GM12878 (cell line): ENCODE data around the gene NRG4. TPM values are rescaled to one million over a fixed set of nuclear protein-coding genes. Genes with fewer than 3 reads are reported as not detected.

Experiments
- ATAC-seq: fragments of 200-7000 bp; cut with Tn5 transposase; 3 replicates; pipeline ENCODE4 v1.9.1; 2020; ENCODE audit warnings: mild to moderate bottlenecking, moderate library complexity
- BruUV-seq: library from RNA; stranded (reverse); fragments of 400-500 nt; replicated peaks from 2 replicates; lab custom pipeline; 2021; lab: Mats Ljungman, UMichigan
- CTCF ChIA-PET: fragments of 300-600 bp; sonication (Branson Sonifier 250); formaldehyde crosslinking; extraction: SDS; loops from one replicate; lab custom pipeline; 2021; ENCODE audit warnings: inconsistent platforms; lab: Yijun Ruan, JAX
- POLR2A ChIA-PET: fragments of 350-600 bp; formaldehyde crosslinking; extraction: SDS; loops from one replicate; lab custom pipeline; 2021; ENCODE audit warnings: inconsistent platforms; lab: Charles Lee
- RAD21 ChIA-PET: fragments of 300-600 bp; sonication (Branson Sonifier 250); formaldehyde crosslinking; loops from one replicate; lab custom pipeline; 2023; ENCODE audit warnings: antibody characterized with exemption; ENCODE audit not compliant: unreplicated experiment; lab: Charles Lee
- SMC1A ChIA-PET: fragments of 300-600 bp; sonication (Branson Sonifier 250); formaldehyde crosslinking; loops from one replicate; lab custom pipeline; 2023; ENCODE audit not compliant: unreplicated experiment, uncharacterized antibody; lab: Charles Lee
- DNase-seq: peaks from one replicate; pipeline ENCODE4 v3.0.0-alpha.2; 2011; ENCODE audit warnings: low read depth, low spot score
- FAIRE-seq: peaks from 3 replicates; lab custom pipeline; 2011; peaks lifted over from hg19 to GRCh38; lab: Jason Lieb, UNC
- H2AFZ ChIP-seq: 2 replicates; pipeline ENCODE4 v1.6.0; 2011; ENCODE audit warnings: low read depth, low read length, control low read depth; ENCODE audit not compliant: control insufficient read depth
- H3K27ac ChIP-seq: 2 replicates; pipeline ENCODE4 v1.5.1; 2011; ENCODE audit warnings: control low read depth; ENCODE audit not compliant: control insufficient read depth, insufficient read depth
- H3K27me3 ChIP-seq, 2 experiments: replicated peaks in 1 of 2; 2 replicates each; pipeline versions ENCODE4 v1.6.0 to v1.6.1; 2011; ENCODE audit warnings: low read length in 1 of 2; ENCODE audit not compliant: control insufficient read depth in 2 of 2, insufficient read depth in 2 of 2
- H3K36me3 ChIP-seq, 2 experiments: 2 replicates each; pipeline ENCODE4 v1.5.1; 2011; ENCODE audit warnings: low read length in 1 of 2; ENCODE audit not compliant: control insufficient read depth in 2 of 2, insufficient read depth in 2 of 2
- H3K4me1 ChIP-seq: 2 replicates; pipeline ENCODE4 v1.6.1; 2011; ENCODE audit warnings: mild to moderate bottlenecking, low read length, moderate library complexity, mixed read lengths; ENCODE audit not compliant: control insufficient read depth, insufficient read depth
- H3K4me2 ChIP-seq: 2 replicates; pipeline ENCODE4 v1.6.0; 2011; ENCODE audit warnings: control low read depth; ENCODE audit not compliant: control insufficient read depth, insufficient read depth
- H3K4me3 ChIP-seq: fragments of 200-600 bp; sonication (generic); 2 replicates; pipeline ENCODE4 v1.5.1; 2016
- H3K79me2 ChIP-seq: 2 replicates; pipeline ENCODE4 v1.6.0; 2011; ENCODE audit warnings: low read length; ENCODE audit not compliant: control insufficient read depth, insufficient read depth
- H3K9ac ChIP-seq: 2 replicates; pipeline ENCODE4 v1.8.0; 2011; ENCODE audit warnings: low read length, control low read depth, mixed read lengths; ENCODE audit not compliant: control insufficient read depth, insufficient read depth
- H3K9me3 ChIP-seq: replicated peaks from 3 replicates; pipeline ENCODE4 v1.5.1; 2011; ENCODE audit warnings: mild to moderate bottlenecking, low read length; ENCODE audit not compliant: control insufficient read depth, insufficient read depth
- H4K20me1 ChIP-seq: 2 replicates; pipeline ENCODE4 v1.6.0; 2011; ENCODE audit not compliant: control insufficient read depth, insufficient read depth
- CEBPB ChIP-seq, 2 experiments: fragments of 150-350 bp in 1 of 2; IDR thresholded peaks; 2 replicates each; pipeline ENCODE4 v1.6.1; 2012 to 2014; ENCODE audit warnings: low read depth in 2 of 2, low read length in 2 of 2, borderline replicate concordance in 1 of 2, inconsistent platforms in 1 of 2
- MTA2 ChIP-seq: fragments of 450-650 bp; IDR thresholded peaks from 2 replicates; pipeline ENCODE4 v1.6.1; 2016; ENCODE audit warnings: low read depth, mild to moderate bottlenecking, moderate library complexity
- NFYB ChIP-seq: IDR thresholded peaks from 2 replicates; pipeline ENCODE4 v1.6.1; 2011; ENCODE audit warnings: low read depth, mild to moderate bottlenecking, low read length, improper control_type of control experiment, moderate library complexity; ENCODE audit not compliant: insufficient read depth
- PAX5 ChIP-seq: IDR thresholded peaks from 2 replicates; pipeline ENCODE4 v1.6.1; 2011; ENCODE audit warnings: low read depth, low read length, borderline replicate concordance
- RAD51 ChIP-seq: fragments of 450-650 bp; IDR thresholded peaks from 2 replicates; pipeline ENCODE4 v1.6.1; 2016; ENCODE audit warnings: moderate library complexity, mild to moderate bottlenecking, inconsistent platforms
- RELA ChIP-seq: fragments of 450-650 bp; IDR thresholded peaks from 2 replicates; pipeline ENCODE4 v1.8.0; 2014; ENCODE audit warnings: borderline replicate concordance; ENCODE audit not compliant: partially characterized antibody
- TBL1XR1 ChIP-seq: IDR thresholded peaks from 2 replicates; pipeline ENCODE4 v1.6.1; 2012; ENCODE audit warnings: low read depth, low read length, improper control_type of control experiment
- WGBS: methylation state at CpG from one replicate; pipeline ENCODE4 v1.1.6; 2016; ENCODE audit warnings: low lambda C conversion rate; ENCODE audit not compliant: insufficient replicate concordance, insufficient coverage; ENCODE audit errors: missing lambda C conversion rate; 5-methylcytosine and 5-hydroxymethylcytosine counted together
- in situ Hi-C: fragments of 300-500 bp; cut with MboI; formaldehyde crosslinking; loops from 9 replicates; pipeline ENCODE4 v1.14.3; 2018; ENCODE audit warnings: mixed read lengths
- intact Hi-C: fragments of 100-400 bp; cut with micrococcal nuclease; formaldehyde crosslinking; loops from one replicate; pipeline ENCODE4 v1.14.2; 2022; ENCODE audit not compliant: unreplicated experiment
- polyA plus RNA-seq, 11 experiments: library from polyadenylated mRNA; depleted of rRNA in 4 of 11; unstranded in 6 of 11; stranded (reverse) in 5 of 11; fragments of >200 nt; fragmentation: Nextera tagmentation in 4 of 11; fragmentation: Illumina TruSeq in 1 of 11; extraction: Ambion mirVana in 4 of 11; extraction: Trizol in 1 of 11; gene quantifications; 1 replicate in 1 of 11; 2 replicates in 10 of 11; pipeline versions ENCODE4 v1.2.1 to v1.2.3, GENCODE V29; 2011 to 2016; ENCODE audit warnings: inconsistent platforms in 2 of 11, missing spikeins in 2 of 11, low read depth in 1 of 11
- total RNA-seq, 4 experiments: library from RNA; depleted of rRNA in 3 of 4; stranded (reverse); fragments of >200 nt in 3 of 4; fragmentation: Illumina TruSeq in 1 of 4; extraction: Trizol in 1 of 4; gene quantifications; 2 replicates each; pipeline versions ENCODE4 v1.2.1 to v1.2.3, GENCODE V29; 2013 to 2021
- TF ChIP-seq, protein P1 (sequence below): fragments of 450-650 bp; IDR thresholded peaks from 2 replicates; pipeline ENCODE4 v1.6.1; 2017; ENCODE audit warnings: mild to moderate bottlenecking, moderate library complexity
- TF ChIP-seq, protein P2 (sequence below): IDR thresholded peaks from 2 replicates; pipeline ENCODE4 v1.6.1; 2011; ENCODE audit warnings: borderline replicate concordance, low read depth, mild to moderate bottlenecking, moderate library complexity, mixed read lengths, low read length; ENCODE audit not compliant: insufficient read depth; ENCODE audit errors: extremely low read length

NRG4 gene
- total and polyA plus RNA-seq, 10 of the 15 experiments (the other 5 are each of a cell fraction or from before 2014, with no cell fraction given): 0.76 to 8.3 (median 5.5) TPM

DNA sequence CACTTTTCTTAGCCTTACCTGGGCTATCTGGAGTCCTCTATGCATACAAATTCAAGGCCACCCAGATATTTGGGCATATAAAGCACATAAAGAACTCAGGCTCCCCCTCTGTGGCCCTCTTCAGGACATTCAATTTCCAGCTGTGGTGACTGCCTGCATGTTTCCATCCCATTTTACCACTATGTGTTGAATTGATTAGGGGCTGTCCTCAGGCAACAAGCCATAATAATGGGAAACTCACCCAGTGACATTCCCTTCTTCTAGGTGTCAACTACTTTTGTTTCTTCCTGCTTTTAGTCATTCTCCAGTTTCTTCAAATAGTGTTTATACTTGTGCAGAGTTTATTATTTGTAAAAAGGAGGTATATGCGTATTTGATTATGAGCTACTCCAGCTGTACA is 18.0 kb downstream of the NRG4 start:
- 100% methylated on average over 1 of the region's 1 CpG for WGBS
- TF ChIP-seq, protein P1, sequence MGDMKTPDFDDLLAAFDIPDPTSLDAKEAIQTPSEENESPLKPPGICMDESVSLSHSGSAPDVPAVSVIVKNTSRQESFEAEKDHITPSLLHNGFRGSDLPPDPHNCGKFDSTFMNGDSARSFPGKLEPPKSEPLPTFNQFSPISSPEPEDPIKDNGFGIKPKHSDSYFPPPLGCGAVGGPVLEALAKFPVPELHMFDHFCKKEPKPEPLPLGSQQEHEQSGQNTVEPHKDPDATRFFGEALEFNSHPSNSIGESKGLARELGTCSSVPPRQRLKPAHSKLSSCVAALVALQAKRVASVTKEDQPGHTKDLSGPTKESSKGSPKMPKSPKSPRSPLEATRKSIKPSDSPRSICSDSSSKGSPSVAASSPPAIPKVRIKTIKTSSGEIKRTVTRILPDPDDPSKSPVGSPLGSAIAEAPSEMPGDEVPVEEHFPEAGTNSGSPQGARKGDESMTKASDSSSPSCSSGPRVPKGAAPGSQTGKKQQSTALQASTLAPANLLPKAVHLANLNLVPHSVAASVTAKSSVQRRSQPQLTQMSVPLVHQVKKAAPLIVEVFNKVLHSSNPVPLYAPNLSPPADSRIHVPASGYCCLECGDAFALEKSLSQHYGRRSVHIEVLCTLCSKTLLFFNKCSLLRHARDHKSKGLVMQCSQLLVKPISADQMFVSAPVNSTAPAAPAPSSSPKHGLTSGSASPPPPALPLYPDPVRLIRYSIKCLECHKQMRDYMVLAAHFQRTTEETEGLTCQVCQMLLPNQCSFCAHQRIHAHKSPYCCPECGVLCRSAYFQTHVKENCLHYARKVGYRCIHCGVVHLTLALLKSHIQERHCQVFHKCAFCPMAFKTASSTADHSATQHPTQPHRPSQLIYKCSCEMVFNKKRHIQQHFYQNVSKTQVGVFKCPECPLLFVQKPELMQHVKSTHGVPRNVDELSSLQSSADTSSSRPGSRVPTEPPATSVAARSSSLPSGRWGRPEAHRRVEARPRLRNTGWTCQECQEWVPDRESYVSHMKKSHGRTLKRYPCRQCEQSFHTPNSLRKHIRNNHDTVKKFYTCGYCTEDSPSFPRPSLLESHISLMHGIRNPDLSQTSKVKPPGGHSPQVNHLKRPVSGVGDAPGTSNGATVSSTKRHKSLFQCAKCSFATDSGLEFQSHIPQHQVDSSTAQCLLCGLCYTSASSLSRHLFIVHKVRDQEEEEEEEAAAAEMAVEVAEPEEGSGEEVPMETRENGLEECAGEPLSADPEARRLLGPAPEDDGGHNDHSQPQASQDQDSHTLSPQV: no peak
- TF ChIP-seq, protein P2, sequence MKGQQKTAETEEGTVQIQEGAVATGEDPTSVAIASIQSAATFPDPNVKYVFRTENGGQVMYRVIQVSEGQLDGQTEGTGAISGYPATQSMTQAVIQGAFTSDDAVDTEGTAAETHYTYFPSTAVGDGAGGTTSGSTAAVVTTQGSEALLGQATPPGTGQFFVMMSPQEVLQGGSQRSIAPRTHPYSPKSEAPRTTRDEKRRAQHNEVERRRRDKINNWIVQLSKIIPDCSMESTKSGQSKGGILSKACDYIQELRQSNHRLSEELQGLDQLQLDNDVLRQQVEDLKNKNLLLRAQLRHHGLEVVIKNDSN: no peak
- TF ChIP-seq NFYB: no peak
- no peak for TF ChIP-seq RAD51
- TF ChIP-seq MTA2: no peak
- no peak for TF ChIP-seq CEBPB (IDR thresholded peaks at IDR 0.05; ENCODE audit: borderline replicate concordance in 1 of 2, low read depth in 2 of 2, low read length in 2 of 2)
- TF ChIP-seq PAX5: no peak
- TF ChIP-seq TBL1XR1: no peak
- TF ChIP-seq RELA: no peak
- TF ChIP-seq, all 136 proteins: peak for 0
- ChIA-PET SMC1A (interaction anchor here (0.6 kb wide), 1 partner anchor 538 kb away, joined by 3 read pairs; no protein-coding TSS in a partner anchor), POLR2A (no interaction called here), CTCF (no interaction called here), RAD21 (no interaction called here)
- no peak for FAIRE-seq
- no peak for DNase-seq
- H3K27ac ChIP-seq: no peak overlapping the region
- H3K4me1 ChIP-seq: no peaks in the 10 kb centered on the region
- no peak for ATAC-seq
- no peaks in the 10 kb centered on the region for H3K79me2 ChIP-seq
- no peak overlapping the region for H3K4me3 ChIP-seq
- in situ Hi-C loops (no loop called here), intact Hi-C loops (no loop called here)
- H3K9ac ChIP-seq: no peak overlapping the region
- H3K36me3 ChIP-seq: no peaks in the 10 kb centered on the region
- H4K20me1 ChIP-seq: no peaks in the 10 kb centered on the region
- BruUV-seq: no TSS peak
- H3K27me3 ChIP-seq: no peaks in the 10 kb centered on the region
- H3K9me3 ChIP-seq: 0 out of 3 replicates have a peak, but pooled peaks cover 1% of the 10 kb centered on the region
- no peak overlapping the region for H2AFZ ChIP-seq
- H3K4me2 ChIP-seq: no peak overlapping the region
